CD4-positive, alpha-beta memory T cell (primary cell): ENCODE data around the gene HECA. TPM values are rescaled to one million over a fixed set of nuclear protein-coding genes. Genes with fewer than 3 reads are reported as not detected.

ENCODE experiments used
- CTCF ChIA-PET: fragments of 350-600 bp; sonication (Branson Sonifier 250); formaldehyde crosslinking; loops from one replicate; lab custom pipeline; 2021; ENCODE audit warnings: inconsistent platforms; ENCODE audit not compliant: partially characterized antibody; lab: Charles Lee
- POLR2A ChIA-PET: fragments of 350-600 bp; sonication (Branson Sonifier 250); formaldehyde crosslinking; loops from one replicate; lab custom pipeline; 2021; ENCODE audit not compliant: partially characterized antibody; lab: Charles Lee
- DNase-seq, 5 donors: peaks; one replicate each; pipeline versions ENCODE4 v3.0.0 to v3.0.0-alpha.2; 2020 to 2022; ENCODE audit warnings: mixed read lengths in 1 of 5
- H3K27ac ChIP-seq: one replicate; pipeline ENCODE4 v1.7.0; 2013; ENCODE audit warnings: low read depth, low read length
- H3K27me3 ChIP-seq: 2 replicates; pipeline ENCODE4 v1.7.0; 2013; ENCODE audit warnings: mild to moderate bottlenecking, low read length, moderate library complexity; ENCODE audit not compliant: insufficient read depth
- H3K36me3 ChIP-seq: 2 replicates; pipeline ENCODE4 v1.7.0; 2013; ENCODE audit warnings: mild to moderate bottlenecking, low read length, moderate library complexity; ENCODE audit not compliant: insufficient read depth
- H3K4me1 ChIP-seq: 2 replicates; pipeline ENCODE4 v1.7.0; 2013; ENCODE audit warnings: mild to moderate bottlenecking, low read length, moderate library complexity; ENCODE audit not compliant: insufficient read depth
- H3K4me3 ChIP-seq, 2 donors: one replicate each; pipeline ENCODE4 v1.7.0; 2013; ENCODE audit warnings: low read length in 2 of 2, mild to moderate bottlenecking in 1 of 2
- H3K9me3 ChIP-seq, 2 donors: one replicate each; pipeline ENCODE4 v1.7.0; 2013; ENCODE audit warnings: low read length in 2 of 2, control low read depth in 1 of 2; ENCODE audit not compliant: control insufficient read depth in 1 of 2
- H3K27ac Mint-ChIP-seq, 7 donors: one replicate each; pipeline ENCODE4 v1.8.0; 2020 to 2021; ENCODE audit warnings: mixed read lengths in 7 of 7, mild to moderate bottlenecking in 6 of 7, inconsistent platforms in 3 of 7, moderate library complexity in 3 of 7
- H3K27me3 Mint-ChIP-seq, 2 donors: one replicate each; pipeline ENCODE4 v1.8.0; 2020 to 2021; ENCODE audit warnings: mixed read lengths in 2 of 2
- H3K36me3 Mint-ChIP-seq, 2 donors: one replicate each; pipeline ENCODE4 v1.8.0; 2020 to 2021; ENCODE audit warnings: mixed read lengths in 2 of 2, inconsistent platforms in 1 of 2, mild to moderate bottlenecking in 1 of 2
- H3K4me1 Mint-ChIP-seq, 4 donors: one replicate each; pipeline ENCODE4 v1.8.0; 2020 to 2021; ENCODE audit warnings: mixed read lengths in 4 of 4, mild to moderate bottlenecking in 1 of 4
- H3K4me3 Mint-ChIP-seq, 8 donors: one replicate each; pipeline ENCODE4 v1.8.0; 2020 to 2021; ENCODE audit warnings: mixed read lengths in 8 of 8, mild to moderate bottlenecking in 7 of 8, moderate library complexity in 6 of 8, inconsistent platforms in 3 of 8
- H3K9me3 Mint-ChIP-seq, 8 donors: one replicate each; pipeline ENCODE4 v1.8.0; 2020 to 2021; ENCODE audit warnings: mixed read lengths in 8 of 8, mild to moderate bottlenecking in 5 of 8, inconsistent platforms in 3 of 8, moderate library complexity in 1 of 8
- intact Hi-C: fragments of 100-400 bp; cut with micrococcal nuclease; formaldehyde crosslinking; loops from one replicate; pipeline ENCODE4 v1.15.1; 2023
- polyA plus RNA-seq, 2 donors: library from polyadenylated mRNA; unstranded; fragments of 300-500 nt; fragmentation: Illumina TruSeq; gene quantifications; one replicate each; pipeline ENCODE4 v1.2.3, GENCODE V29; 2021
- total RNA-seq, 2 experiments: library from RNA; stranded (reverse); gene quantifications; one replicate each; pipeline ENCODE4 v1.2.3, GENCODE V29; 2021

The HECA gene
- total and polyA plus RNA-seq, 4 experiments from 2014 or later = 5.4 to 161 (median 83.2) TPM

- ChIA-PET POLR2A (interaction anchor here (0.6 to 8.4 kb wide), 15 partner anchors 11 to 339 kb away, joined by 3 to 90 read pairs (median 12); partner anchors contain the start of genes ABRACL, CCDC28A, CITED2 and HECA), CTCF (interaction anchor here (1.0 to 4.7 kb wide), 11 partner anchors 13 to 263 kb away, joined by 3 to 40 read pairs (median 9); partner anchors contain the start of genes CITED2, REPS1 and TXLNB)
- H3K9me3 ChIP-seq = no peaks in the 10 kb centered on the region
- H3K27me3 ChIP-seq = no peaks in the 10 kb centered on the region
- intact Hi-C loops = loop anchor here (2.0 to 5.0 kb wide), 3 partner anchors 123 to 340 kb away; partner anchors contain the start of genes CCDC28A and REPS1
- DNase-seq = no peak
- Mint-ChIP-seq H3K27me3 (no peaks in the 10 kb centered on the region), H3K4me1 (peaks cover 55 to 83% (median 72%) of the 10 kb centered on the region in 4 donors), H3K4me3 (peak overlapping the region in 2 of 8 donors; percentile 48 to 71), H3K9me3 (peaks cover 0 to 6% (median 0%) of the 10 kb centered on the region in 8 donors), H3K36me3 (no peaks in the 10 kb centered on the region), H3K27ac (peak overlapping the region; percentile 87 to 97 (median 93))
- peak overlapping the region; percentile 51 for H3K27ac ChIP-seq
- peaks cover 75% of the 10 kb centered on the region for H3K4me1 ChIP-seq
- no peaks in the 10 kb centered on the region for H3K36me3 ChIP-seq
- no peak overlapping the region for H3K4me3 ChIP-seq
Observed at GRCh38 chr6:139112146-139112545, 22.7 kb upstream of the HECA start.

DNA sequence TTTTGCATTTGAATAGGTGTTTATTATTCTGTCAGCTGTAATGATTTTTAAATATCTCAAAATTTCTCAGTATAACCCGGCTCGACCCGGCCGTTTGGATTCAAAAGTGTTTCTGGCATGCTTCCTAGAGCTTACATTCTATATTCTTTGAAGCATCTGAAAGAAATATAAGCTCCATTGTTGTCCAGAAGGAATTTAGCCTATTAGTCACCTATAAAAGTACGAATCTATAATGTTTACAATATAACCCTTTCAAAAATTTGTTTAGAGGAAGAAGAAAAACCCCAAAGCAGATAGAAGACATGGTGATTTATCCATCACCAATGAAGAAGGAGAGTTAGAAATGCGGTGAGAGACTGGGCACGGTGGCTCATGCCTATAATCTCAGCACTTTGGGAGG lies 22.3 kb upstream of the HECA start:
- Histone ChIP-seq H3K9me3 (no peaks in the 10 kb centered on the region), H3K27me3 (no peaks in the 10 kb centered on the region), H3K27ac (peak overlapping the region; percentile 51), H3K36me3 (no peaks in the 10 kb centered on the region), H3K4me3 (no peak overlapping the region), H3K4me1 (peaks cover 80% of the 10 kb centered on the region)
- peaks cover 57 to 87% (median 76%) of the 10 kb centered on the region in 4 donors for H3K4me1 Mint-ChIP-seq
- ChIA-PET CTCF (interaction anchor here (1.0 to 4.7 kb wide), 13 partner anchors 12 to 262 kb away, joined by 3 to 40 read pairs (median 9); partner anchors contain the start of genes CITED2, REPS1 and TXLNB), POLR2A (interaction anchor here (0.6 to 8.4 kb wide), 24 partner anchors 11 to 1399 kb away, joined by 3 to 90 read pairs (median 8); partner anchors contain the start of genes ABRACL, CCDC28A, CITED2 and HECA)
- H3K4me3 Mint-ChIP-seq = peak overlapping the region; percentile 58 to 80 (median 75)
- DNase-seq = no peak
- H3K36me3 Mint-ChIP-seq = no peaks in the 10 kb centered on the region
- peaks cover 0 to 6% (median 1%) of the 10 kb centered on the region in 8 donors for H3K9me3 Mint-ChIP-seq
- H3K27ac Mint-ChIP-seq = peak overlapping the region; percentile 87 to 97 (median 94)
- intact Hi-C loops = loop anchor here (2.0 to 5.0 kb wide), 3 partner anchors 124 to 340 kb away; partner anchors contain the start of genes CCDC28A and REPS1
- H3K27me3 Mint-ChIP-seq = no peaks in the 10 kb centered on the region

GRCh38 chr6:139114746-139115145 lies 20.1 kb upstream of the HECA start:
- ChIA-PET CTCF (interaction anchor here (0.6 to 4.7 kb wide), 6 partner anchors 10 to 258 kb away, joined by 3 to 40 read pairs (median 5); no protein-coding TSS in a partner anchor), POLR2A (interaction anchor here (1.7 to 8.4 kb wide), 8 partner anchors 10 to 260 kb away, joined by 5 to 90 read pairs (median 35); partner anchors contain the start of genes ABRACL, CITED2 and HECA)
- peak overlapping the region in 3 of 8 donors; percentile 37 to 80 (median 47) for H3K4me3 Mint-ChIP-seq
- peaks cover 4 to 9% of the 10 kb centered on the region in 2 donors for H3K36me3 Mint-ChIP-seq
- Histone ChIP-seq H3K4me1 (peaks cover 78% of the 10 kb centered on the region), H3K4me3 (no peak overlapping the region), H3K9me3 (peaks cover 0 to 6% of the 10 kb centered on the region in 2 donors), H3K27me3 (no peaks in the 10 kb centered on the region), H3K27ac (peak overlapping the region; percentile 51), H3K36me3 (no peaks in the 10 kb centered on the region)
- H3K4me1 Mint-ChIP-seq = peaks cover 54 to 86% (median 71%) of the 10 kb centered on the region in 4 donors
- peak overlapping the region in 6 of 7 donors; percentile 1 to 97 (median 92) for H3K27ac Mint-ChIP-seq
- intact Hi-C loops = loop anchor here (5.0 kb wide), 2 partner anchors 297 to 342 kb away; partner anchors contain the start of gene CCDC28A
- peaks cover 0 to 21% (median 15%) of the 10 kb centered on the region in 8 donors for H3K9me3 Mint-ChIP-seq
- H3K27me3 Mint-ChIP-seq = no peaks in the 10 kb centered on the region
- no peak for DNase-seq

DNA sequence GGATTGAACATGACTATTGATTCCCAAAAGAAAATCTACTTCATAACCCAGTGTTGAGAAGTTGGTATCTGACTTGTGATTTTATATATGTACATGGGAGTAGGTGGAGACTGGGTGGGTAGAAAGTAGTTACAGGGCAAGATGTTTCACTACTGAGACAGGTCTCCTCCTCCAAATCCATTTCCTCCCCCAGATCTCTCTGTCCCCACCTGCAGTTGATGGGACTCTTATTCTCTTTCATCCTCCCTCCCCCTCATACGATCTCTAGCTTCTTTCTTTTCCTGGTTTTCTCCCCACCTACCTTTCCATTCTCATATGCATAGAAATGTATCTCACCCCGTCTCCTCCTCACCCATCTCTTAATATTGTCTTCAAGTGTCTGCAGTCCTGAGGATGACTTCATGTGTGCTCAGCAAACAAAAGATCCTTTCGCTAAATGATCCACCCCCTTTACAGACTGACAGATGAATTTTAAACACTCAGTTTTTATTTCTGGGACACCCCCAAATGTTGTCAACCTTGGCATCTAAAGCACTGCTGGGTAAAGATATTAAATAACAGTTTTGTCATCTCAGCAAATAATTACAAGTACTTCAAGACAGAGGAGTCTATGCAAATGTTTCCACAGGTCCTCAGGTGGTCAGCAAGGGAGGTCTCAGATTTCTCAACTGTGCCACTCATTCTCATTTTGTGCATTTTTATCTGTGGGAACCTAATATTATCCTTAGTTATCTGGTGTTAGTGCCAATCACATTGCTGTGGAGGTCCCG lies 18.7 kb upstream of the HECA start:
- ChIA-PET CTCF (interaction anchor here (1.4 to 4.7 kb wide), 4 partner anchors 9 to 248 kb away, joined by 4 to 40 read pairs (median 12); no protein-coding TSS in a partner anchor), POLR2A (interaction anchor here (1.5 to 8.4 kb wide), 3 partner anchors 9 to 258 kb away, joined by 3 to 90 read pairs (median 15); partner anchors contain the start of gene CITED2)
- no peaks in the 10 kb centered on the region for H3K36me3 ChIP-seq
- peaks cover 0 to 8% of the 10 kb centered on the region in 2 donors for H3K9me3 ChIP-seq
- H3K4me3 Mint-ChIP-seq = peak overlapping the region in 7 of 8 donors; percentile 49 to 79 (median 58)
- peaks cover 48 to 73% (median 60%) of the 10 kb centered on the region in 4 donors for H3K4me1 Mint-ChIP-seq
- DNase-seq = no peak
- no peak overlapping the region for H3K4me3 ChIP-seq
- no peaks in the 10 kb centered on the region for H3K27me3 Mint-ChIP-seq
- peaks cover 0 to 36% (median 28%) of the 10 kb centered on the region in 8 donors for H3K9me3 Mint-ChIP-seq
- intact Hi-C loops = no loop called here
- H3K27ac Mint-ChIP-seq = peak overlapping the region; percentile 58 to 92 (median 77)
- no peak overlapping the region for H3K27ac ChIP-seq
- peaks cover 65% of the 10 kb centered on the region for H3K4me1 ChIP-seq
- no peaks in the 10 kb centered on the region for H3K27me3 ChIP-seq
- peaks cover 10 to 18% of the 10 kb centered on the region in 2 donors for H3K36me3 Mint-ChIP-seq

DNA sequence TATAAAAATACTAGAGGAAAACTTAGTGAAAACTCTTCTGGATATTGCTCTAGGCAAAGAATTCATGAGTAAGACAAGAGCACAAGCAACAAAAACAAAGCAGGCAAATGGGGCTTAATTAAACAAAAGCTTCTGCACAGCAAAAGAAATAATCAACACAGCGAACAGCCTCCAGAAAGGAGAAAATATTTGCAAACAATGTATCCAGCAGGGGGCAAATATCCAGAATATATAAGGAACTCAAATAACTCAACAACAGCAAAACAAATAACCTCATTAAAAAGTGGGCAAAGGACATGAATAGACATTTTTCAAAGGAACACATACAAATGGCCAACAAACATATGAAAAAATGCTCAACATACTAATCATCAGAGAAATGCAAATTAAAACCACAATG lies 17.1 kb upstream of the HECA start:
- Histone ChIP-seq H3K4me3 (no peak overlapping the region), H3K9me3 (peaks cover 0 to 8% of the 10 kb centered on the region in 2 donors), H3K4me1 (peaks cover 49% of the 10 kb centered on the region), H3K36me3 (no peaks in the 10 kb centered on the region), H3K27ac (no peak overlapping the region), H3K27me3 (no peaks in the 10 kb centered on the region)
- H3K4me3 Mint-ChIP-seq = peak overlapping the region in 2 of 8 donors; percentile 16 to 69
- no peaks in the 10 kb centered on the region for H3K27me3 Mint-ChIP-seq
- peak overlapping the region in 2 of 7 donors; percentile 62 to 64 for H3K27ac Mint-ChIP-seq
- H3K9me3 Mint-ChIP-seq = peaks cover 0 to 40% (median 29%) of the 10 kb centered on the region in 8 donors
- no peak for DNase-seq
- H3K36me3 Mint-ChIP-seq = peaks cover 10 to 19% of the 10 kb centered on the region in 2 donors
- peaks cover 38 to 57% (median 46%) of the 10 kb centered on the region in 4 donors for H3K4me1 Mint-ChIP-seq
- ChIA-PET CTCF (interaction anchor here (0.8 to 1.8 kb wide), 7 partner anchors 7 to 252 kb away, joined by 3 to 7 read pairs (median 4); no protein-coding TSS in a partner anchor), POLR2A (interaction anchor here (0.9 to 8.4 kb wide), 6 partner anchors 7 to 256 kb away, joined by 3 to 90 read pairs (median 6); partner anchors contain the start of gene CITED2)
- intact Hi-C loops = no loop called here

GRCh38 chr6:139119552-139119951 lies 15.3 kb upstream of the HECA start:
- no peaks in the 10 kb centered on the region for H3K27me3 Mint-ChIP-seq
- DNase-seq = no peak
- peaks cover 27 to 44% (median 36%) of the 10 kb centered on the region in 4 donors for H3K4me1 Mint-ChIP-seq
- ChIA-PET CTCF (interaction anchor here (1.2 to 2.7 kb wide), 3 partner anchors 12 to 245 kb away, joined by 3 to 10 read pairs (median 3); no protein-coding TSS in a partner anchor), POLR2A (interaction anchor here (0.8 to 1.2 kb wide), 3 partner anchors 55 to 172 kb away, joined by 3 to 4 read pairs (median 3); partner anchors contain the start of gene TXLNB)
- no peaks in the 10 kb centered on the region for H3K27me3 ChIP-seq
- H3K4me3 Mint-ChIP-seq = no peak overlapping the region
- H3K27ac ChIP-seq = no peak overlapping the region
- peaks cover 0 to 8% of the 10 kb centered on the region in 2 donors for H3K9me3 ChIP-seq
- H3K36me3 ChIP-seq = no peaks in the 10 kb centered on the region
- intact Hi-C loops = no loop called here
- peaks cover 10 to 19% of the 10 kb centered on the region in 2 donors for H3K36me3 Mint-ChIP-seq
- peaks cover 0 to 38% (median 29%) of the 10 kb centered on the region in 8 donors for H3K9me3 Mint-ChIP-seq
- peaks cover 38% of the 10 kb centered on the region for H3K4me1 ChIP-seq
- peak overlapping the region in 3 of 7 donors; percentile 27 to 37 (median 31) for H3K27ac Mint-ChIP-seq
- H3K4me3 ChIP-seq = no peak overlapping the region
